Activated CD8-positive, alpha-beta memory T cell treated with anti-CD3 and anti-CD28 coated beads, Interleukin-2, amount 10 ng/mL, durations not matched to agents 7 days and 5 days (primary cell): Measurements from ENCODE around the gene PTPRD. TPM values are rescaled to one million over a fixed set of nuclear protein-coding genes. Genes with fewer than 3 reads are reported as not detected.

ENCODE experiments used
- ATAC-seq: fragments of 150-1000 bp; cut with Tn5 transposase; one replicate; pipeline ENCODE4 v1.10.0; 2021; ENCODE audit warnings: moderate library complexity
- CTCF ChIA-PET: fragments of 350-600 bp; sonication (Branson Sonifier 250); formaldehyde crosslinking; loops from one replicate; lab custom pipeline; 2021; ENCODE audit warnings: antibody characterized with exemption; lab: Charles Lee
- DNase-seq: peaks from one replicate; pipeline ENCODE4 v3.0.0-alpha.2; 2020
- H3K27ac Mint-ChIP-seq: one replicate; pipeline ENCODE4 v1.8.0; 2021; ENCODE audit warnings: mild to moderate bottlenecking, mixed read lengths
- H3K27me3 Mint-ChIP-seq: one replicate; pipeline ENCODE4 v1.8.0; 2021; ENCODE audit warnings: mixed read lengths
- H3K36me3 Mint-ChIP-seq: one replicate; pipeline ENCODE4 v1.8.0; 2021; ENCODE audit warnings: mild to moderate bottlenecking, mixed read lengths
- H3K4me1 Mint-ChIP-seq: one replicate; pipeline ENCODE4 v1.8.0; 2021; ENCODE audit warnings: mixed read lengths
- H3K4me3 Mint-ChIP-seq: one replicate; pipeline ENCODE4 v1.8.0; 2021; ENCODE audit warnings: mild to moderate bottlenecking, moderate library complexity, mixed read lengths
- H3K9me3 Mint-ChIP-seq: one replicate; pipeline ENCODE4 v1.8.0; 2022; ENCODE audit warnings: low read depth, mixed read lengths
- total RNA-seq, 2 experiments: library from RNA; stranded (reverse); gene quantifications; one replicate each; pipeline ENCODE4 v1.2.3, GENCODE V29; 2021

The PTPRD gene
- total RNA-seq, 2 experiments from 2014 or later, result 0.07 TPM; not detected in 1

DNA sequence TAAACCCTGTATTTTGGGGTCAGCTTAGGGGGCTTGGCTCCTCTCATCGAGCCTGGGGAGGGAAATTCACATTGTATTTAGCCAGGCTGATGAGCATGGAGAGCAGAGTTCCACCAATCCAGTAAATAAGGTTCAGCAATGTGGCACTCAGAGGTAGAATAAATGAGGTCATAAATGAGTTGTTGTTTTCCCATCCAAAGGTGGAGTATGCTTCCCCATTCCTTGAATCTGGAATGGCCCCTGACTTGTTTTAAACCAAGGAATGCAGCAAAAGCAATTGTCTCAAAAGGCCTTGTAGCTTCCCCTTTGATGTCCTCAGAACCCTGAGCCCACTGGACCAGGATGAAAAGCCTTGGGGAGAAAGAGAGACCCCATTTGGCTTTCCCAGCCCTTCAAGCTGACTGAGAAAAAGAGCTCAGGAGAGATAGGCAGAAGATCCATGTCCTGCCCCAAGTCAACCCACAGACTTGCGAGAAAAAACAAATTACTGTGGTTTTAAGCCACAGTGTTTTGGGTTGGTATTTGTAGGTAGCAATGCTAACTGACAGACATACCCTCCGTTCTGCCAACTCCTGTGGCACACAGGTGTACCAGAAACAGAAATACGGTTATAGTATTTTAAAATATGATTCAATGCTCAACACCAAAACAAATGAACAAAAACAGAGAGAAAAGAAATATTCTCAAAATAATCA, 2247.2 kb downstream of the PTPRD start:
- no peaks in the 10 kb centered on the region for H3K9me3 Mint-ChIP-seq
- DNase-seq (no peak), ATAC-seq (no peak)
- CTCF ChIA-PET, result no interaction called here
- no peaks in the 10 kb centered on the region for H3K27me3 Mint-ChIP-seq
- H3K4me1 Mint-ChIP-seq, result peaks cover 13% of the 10 kb centered on the region
- no peak overlapping the region for H3K4me3 Mint-ChIP-seq
- H3K27ac Mint-ChIP-seq, result no peak overlapping the region
- no peaks in the 10 kb centered on the region for H3K36me3 Mint-ChIP-seq

DNA sequence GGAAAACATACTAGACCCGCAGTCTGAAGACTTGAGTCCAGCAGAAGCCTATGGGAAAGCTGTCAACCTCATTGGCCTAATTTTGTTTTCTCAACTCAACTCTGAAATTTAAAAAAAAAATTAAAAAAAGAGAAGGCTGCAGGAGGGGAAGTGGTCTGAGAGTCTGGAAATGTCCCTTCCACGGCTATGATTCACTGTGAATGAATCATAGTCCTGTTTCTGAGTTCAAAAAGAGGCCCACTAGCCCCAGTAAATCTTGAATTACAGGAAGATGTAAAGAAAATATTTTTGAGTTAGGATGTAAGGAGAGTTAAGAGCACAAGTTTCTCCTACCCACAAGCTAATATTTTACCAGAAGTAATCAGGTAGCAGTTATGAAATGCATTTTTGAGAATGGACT, 2247.8 kb downstream of the PTPRD start:
- peak; percentile 16 for ATAC-seq
- no peak overlapping the region for H3K4me3 Mint-ChIP-seq
- H3K27me3 Mint-ChIP-seq, result no peaks in the 10 kb centered on the region
- CTCF ChIA-PET, result no interaction called here
- H3K9me3 Mint-ChIP-seq, result no peaks in the 10 kb centered on the region
- no peak for DNase-seq
- H3K4me1 Mint-ChIP-seq, result peaks cover 13% of the 10 kb centered on the region
- no peaks in the 10 kb centered on the region for H3K36me3 Mint-ChIP-seq
- no peak overlapping the region for H3K27ac Mint-ChIP-seq

DNA sequence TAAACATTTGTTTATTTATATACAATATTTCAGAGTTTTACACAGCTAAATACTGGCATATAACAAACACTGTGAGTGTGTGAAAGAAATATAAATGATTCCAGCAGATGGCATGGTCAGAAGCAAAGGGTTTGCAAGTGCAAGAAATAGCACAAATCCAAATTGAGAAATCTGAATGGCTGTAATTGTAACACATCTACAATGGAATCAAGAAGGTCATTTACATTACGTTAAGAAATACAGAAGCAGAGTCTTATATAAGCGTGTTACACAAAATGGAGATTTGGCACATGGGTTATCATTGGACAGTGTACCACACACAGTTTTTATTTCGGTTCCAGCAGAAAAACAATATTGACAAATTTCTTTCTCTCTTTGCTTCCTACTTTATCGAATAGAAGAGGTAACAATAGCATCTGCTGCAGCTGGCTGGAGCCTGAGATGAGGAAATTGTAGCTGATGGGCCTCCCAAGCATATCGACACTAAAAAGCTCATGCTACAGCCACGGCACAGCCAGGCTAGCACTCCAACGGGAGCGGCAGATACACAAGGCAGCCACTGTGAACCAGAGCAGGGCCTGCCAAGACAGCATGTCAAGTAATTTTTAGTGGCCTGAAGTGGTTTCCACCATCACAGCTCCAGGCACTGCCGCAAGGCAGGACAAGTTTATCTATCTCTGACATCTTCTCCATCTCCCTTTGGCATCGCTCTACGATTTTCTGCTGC, 2248.6 kb downstream of the PTPRD start:
- H3K4me3 Mint-ChIP-seq, result no peak overlapping the region
- ATAC-seq (no peak), DNase-seq (no peak)
- no peaks in the 10 kb centered on the region for H3K27me3 Mint-ChIP-seq
- CTCF ChIA-PET, result no interaction called here
- peaks cover 13% of the 10 kb centered on the region for H3K4me1 Mint-ChIP-seq
- no peaks in the 10 kb centered on the region for H3K36me3 Mint-ChIP-seq
- H3K9me3 Mint-ChIP-seq, result no peaks in the 10 kb centered on the region
- H3K27ac Mint-ChIP-seq, result no peak overlapping the region

GRCh38 chr9:8362250-8362649, 2250.6 kb downstream of the PTPRD start:
- no peak overlapping the region for H3K4me3 Mint-ChIP-seq
- H3K4me1 Mint-ChIP-seq, result peaks cover 13% of the 10 kb centered on the region
- CTCF ChIA-PET, result no interaction called here
- no peak for ATAC-seq
- DNase-seq, result no peak
- no peak overlapping the region for H3K27ac Mint-ChIP-seq
- no peaks in the 10 kb centered on the region for H3K9me3 Mint-ChIP-seq
- no peaks in the 10 kb centered on the region for H3K36me3 Mint-ChIP-seq
- H3K27me3 Mint-ChIP-seq, result no peaks in the 10 kb centered on the region

- Mint-ChIP-seq H3K4me1 (peaks cover 13% of the 10 kb centered on the region), H3K9me3 (no peaks in the 10 kb centered on the region), H3K27ac (no peak overlapping the region), H3K27me3 (no peaks in the 10 kb centered on the region), H3K36me3 (no peaks in the 10 kb centered on the region), H3K4me3 (no peak overlapping the region)
- no peak for DNase-seq
- ATAC-seq, result no peak
- CTCF ChIA-PET, result interaction anchor here (0.8 kb wide), 1 partner anchor 10 kb away, joined by 3 read pairs; no protein-coding TSS in a partner anchor
These were observed 2251.4 kb downstream of the PTPRD start for GRCh38 chr9:8361364-8361763.

GRCh38 chr9:8356406-8356805, 2256.4 kb downstream of the PTPRD start:
- ATAC-seq, result no peak
- Mint-ChIP-seq H3K27me3 (no peaks in the 10 kb centered on the region), H3K36me3 (no peaks in the 10 kb centered on the region), H3K4me1 (no peaks in the 10 kb centered on the region), H3K9me3 (peaks cover 4% of the 10 kb centered on the region), H3K4me3 (no peak overlapping the region), H3K27ac (no peak overlapping the region)
- CTCF ChIA-PET, result no interaction called here
- DNase-seq, result no peak

- no peak for DNase-seq
- Mint-ChIP-seq H3K9me3 (peaks cover 4% of the 10 kb centered on the region), H3K27me3 (no peaks in the 10 kb centered on the region), H3K36me3 (no peaks in the 10 kb centered on the region), H3K4me3 (no peak overlapping the region), H3K4me1 (no peaks in the 10 kb centered on the region), H3K27ac (no peak overlapping the region)
- CTCF ChIA-PET, result no interaction called here
- no peak for ATAC-seq
These were observed 2261.4 kb downstream of the PTPRD start for GRCh38 chr9:8351436-8351835.

- H3K4me1 Mint-ChIP-seq, result no peaks in the 10 kb centered on the region
- no peak overlapping the region for H3K4me3 Mint-ChIP-seq
- peaks cover 4% of the 10 kb centered on the region for H3K9me3 Mint-ChIP-seq
- H3K36me3 Mint-ChIP-seq, result no peaks in the 10 kb centered on the region
- H3K27ac Mint-ChIP-seq, result no peak overlapping the region
- ATAC-seq, result no peak
- H3K27me3 Mint-ChIP-seq, result no peaks in the 10 kb centered on the region
- DNase-seq, result no peak
- CTCF ChIA-PET, result no interaction called here
These were observed 2262.9 kb downstream of the PTPRD start for GRCh38 chr9:8349901-8350300.

DNA sequence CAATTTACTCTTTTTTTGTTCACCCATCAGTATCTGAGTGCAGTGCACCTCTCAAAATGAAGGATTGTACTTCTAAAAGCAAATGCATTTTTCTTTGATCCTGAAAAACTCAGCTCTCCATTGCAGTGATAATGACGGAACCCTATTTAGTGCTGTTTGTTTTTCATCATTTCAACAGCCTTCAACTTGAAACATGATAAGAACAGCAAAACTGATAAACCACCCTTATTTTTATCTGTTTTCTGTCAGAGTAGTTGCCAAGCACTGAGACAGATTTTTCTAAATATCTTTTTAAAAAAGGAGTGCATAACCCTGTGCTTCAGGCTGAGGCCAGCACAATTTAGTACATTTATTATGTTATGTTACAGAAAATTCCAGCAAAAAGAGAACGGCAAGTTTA, 2263.4 kb downstream of the PTPRD start:
- no peak for ATAC-seq
- CTCF ChIA-PET, result no interaction called here

GRCh38 chr9:8348756-8349155, 2264.0 kb downstream of the PTPRD start:
- no peaks in the 10 kb centered on the region for H3K9me3 Mint-ChIP-seq
- no peaks in the 10 kb centered on the region for H3K27me3 Mint-ChIP-seq
- CTCF ChIA-PET, result no interaction called here
- H3K4me1 Mint-ChIP-seq, result no peaks in the 10 kb centered on the region
- DNase-seq (no peak), ATAC-seq (no peak)
- no peaks in the 10 kb centered on the region for H3K36me3 Mint-ChIP-seq
- H3K27ac Mint-ChIP-seq, result no peak overlapping the region
- H3K4me3 Mint-ChIP-seq, result no peak overlapping the region

More for the DNA sequence above, 2263.4 kb downstream of the PTPRD start:
- Mint-ChIP-seq H3K4me1 (no peaks in the 10 kb centered on the region), H3K27ac (no peak overlapping the region), H3K9me3 (no peaks in the 10 kb centered on the region), H3K4me3 (no peak overlapping the region), H3K27me3 (no peaks in the 10 kb centered on the region), H3K36me3 (no peaks in the 10 kb centered on the region)
- no peak for DNase-seq

- no peak overlapping the region for H3K27ac Mint-ChIP-seq
- H3K36me3 Mint-ChIP-seq, result no peaks in the 10 kb centered on the region
- H3K4me3 Mint-ChIP-seq, result no peak overlapping the region
- H3K4me1 Mint-ChIP-seq, result no peaks in the 10 kb centered on the region
- H3K27me3 Mint-ChIP-seq, result peaks cover 2% of the 10 kb centered on the region
- H3K9me3 Mint-ChIP-seq, result no peaks in the 10 kb centered on the region
- DNase-seq, result no peak
- CTCF ChIA-PET, result no interaction called here
- no peak for ATAC-seq
These were observed 2266.5 kb downstream of the PTPRD start for GRCh38 chr9:8346296-8346695.

DNA sequence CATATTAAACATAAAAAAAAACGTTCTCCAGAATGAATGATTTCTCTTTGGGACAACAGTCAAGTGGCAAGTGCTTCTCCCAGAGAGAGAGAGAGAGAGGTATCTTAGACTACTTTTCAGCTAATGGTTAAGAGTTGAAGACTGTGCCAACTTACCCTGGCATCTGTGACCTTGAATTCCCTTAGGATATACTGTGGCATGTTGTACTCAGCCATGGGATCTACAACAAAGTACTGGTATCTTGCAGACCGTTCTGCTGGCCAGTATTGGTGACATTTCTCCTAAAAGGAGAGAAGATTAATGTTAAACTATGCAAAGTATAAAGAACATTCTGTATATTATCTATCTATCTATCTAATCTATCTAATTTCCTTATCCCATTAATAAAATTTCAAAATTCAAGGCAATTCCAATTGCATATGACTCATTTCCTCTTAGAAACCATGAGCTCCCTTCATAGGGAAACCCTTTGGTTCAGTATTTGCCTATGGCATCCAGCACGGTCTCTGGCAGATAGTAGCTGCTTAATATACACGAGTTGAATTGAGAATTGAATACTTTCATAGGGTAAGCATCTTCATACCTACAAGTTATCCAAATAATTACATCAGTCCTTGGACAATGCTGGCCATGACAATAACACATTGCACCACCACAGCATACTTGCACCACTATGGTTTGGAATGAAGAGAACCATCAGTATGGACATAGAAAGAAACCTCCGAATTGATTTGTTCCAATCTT, 2273.9 kb downstream of the PTPRD start:
- no peaks in the 10 kb centered on the region for H3K36me3 Mint-ChIP-seq

GRCh38 chr9:8337834-8338766, 2274.7 kb downstream of the PTPRD start:
- DNase-seq (no peak), ATAC-seq (no peak)
- peaks cover 2% of the 10 kb centered on the region for H3K27me3 Mint-ChIP-seq
- H3K9me3 Mint-ChIP-seq, result no peaks in the 10 kb centered on the region
- H3K36me3 Mint-ChIP-seq, result no peaks in the 10 kb centered on the region
- H3K27ac Mint-ChIP-seq, result no peak overlapping the region
- H3K4me1 Mint-ChIP-seq, result no peaks in the 10 kb centered on the region
- H3K4me3 Mint-ChIP-seq, result no peak overlapping the region
- CTCF ChIA-PET, result no interaction called here

More for the DNA sequence above, 2273.9 kb downstream of the PTPRD start:
- CTCF ChIA-PET, result no interaction called here
- ATAC-seq, result no peak
- H3K4me1 Mint-ChIP-seq, result no peaks in the 10 kb centered on the region
- no peak overlapping the region for H3K4me3 Mint-ChIP-seq
- H3K9me3 Mint-ChIP-seq, result no peaks in the 10 kb centered on the region
- DNase-seq, result no peak
- no peak overlapping the region for H3K27ac Mint-ChIP-seq
- H3K27me3 Mint-ChIP-seq, result peaks cover 2% of the 10 kb centered on the region
